Measurements from ENCODE around the gene SLC1A3.

SLC1A3 gene

GRCh38 chr5:36613241-36613640, 6.8 kb downstream of the SLC1A3 start:
- Histone ChIP-seq H3K27ac (ENCODE audit: low read length) (no peak overlapping the region), H3K27me3 (ENCODE audit: control insufficient read depth in 1 of 2, insufficient read depth in 2 of 2, low read length in 2 of 2) (peaks cover 0 to under 1% of the 10 kb centered on the region in 2 donors), H3K9me3 (ENCODE audit: control insufficient read depth in 2 of 2, low read length in 2 of 2) (no peaks in the 10 kb centered on the region), H3K4me1 (ENCODE audit: control insufficient read depth, insufficient read depth, low read length) (no peaks in the 10 kb centered on the region), H3K9ac (ENCODE audit: low read length in 2 of 2) (no peak overlapping the region), H3K4me3 (ENCODE audit: low read length in 2 of 2) (no peak overlapping the region), H3K36me3 (ENCODE audit: control insufficient read depth in 2 of 2, insufficient read depth in 2 of 2, low read length in 2 of 2) (no peaks in the 10 kb centered on the region)

DNA sequence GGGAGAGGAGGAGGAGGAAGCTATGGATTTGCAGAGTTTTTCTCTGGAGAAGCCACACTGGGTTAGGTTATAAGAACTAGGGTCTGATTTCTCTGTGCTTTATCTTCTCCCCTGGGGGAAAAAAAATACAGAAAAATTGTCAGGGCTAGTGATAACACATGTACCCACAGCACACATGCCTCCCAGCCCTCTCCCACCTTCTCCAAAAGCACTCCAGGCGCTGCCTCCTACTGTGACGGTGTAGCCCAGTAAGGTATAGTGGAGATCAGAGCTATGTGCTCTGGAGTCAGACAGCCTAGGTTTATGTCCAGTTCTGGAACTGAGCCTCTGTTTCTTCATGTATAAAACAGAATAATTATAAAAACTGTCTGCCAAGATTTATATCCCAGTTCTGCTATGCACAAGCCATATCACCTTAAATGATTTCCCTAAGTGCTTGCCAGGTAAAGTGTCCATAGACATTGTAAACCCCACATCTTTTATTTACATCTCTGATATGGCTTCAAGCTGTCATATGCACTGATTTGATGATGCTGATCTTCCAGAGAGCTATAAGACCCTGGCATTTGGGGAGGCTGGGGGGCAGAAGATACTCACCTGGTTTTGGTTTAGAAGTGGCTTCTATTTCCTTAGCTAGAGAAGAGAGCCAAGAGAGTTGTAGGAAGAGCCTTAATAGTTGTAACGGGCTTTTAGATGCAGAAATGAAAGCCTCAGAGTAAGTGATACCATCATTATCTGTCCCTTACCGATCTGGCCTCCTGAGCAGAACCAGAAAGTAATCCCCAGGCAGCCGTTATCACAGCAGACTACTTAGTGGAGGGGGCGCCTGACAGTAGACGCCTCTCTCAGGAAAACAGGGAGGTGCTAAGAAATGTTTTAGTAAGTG, 7.6 kb downstream of the SLC1A3 start:
- no peak overlapping the region for H3K27ac ChIP-seq (ENCODE audit: low read length)
- H3K9ac ChIP-seq (ENCODE audit: low read length in 2 of 2), result no peak overlapping the region
- no peaks in the 10 kb centered on the region for H3K9me3 ChIP-seq (ENCODE audit: control insufficient read depth in 2 of 2, low read length in 2 of 2)
- H3K36me3 ChIP-seq (ENCODE audit: control insufficient read depth in 2 of 2, insufficient read depth in 2 of 2, low read length in 2 of 2), result no peaks in the 10 kb centered on the region
- no peaks in the 10 kb centered on the region for H3K27me3 ChIP-seq (ENCODE audit: control insufficient read depth in 1 of 2, insufficient read depth in 2 of 2, low read length in 2 of 2)
- H3K4me1 ChIP-seq (ENCODE audit: control insufficient read depth, insufficient read depth, low read length), result no peaks in the 10 kb centered on the region
- H3K4me3 ChIP-seq (ENCODE audit: low read length in 2 of 2), result no peak overlapping the region

- H3K4me3 ChIP-seq (ENCODE audit: low read length in 2 of 2), result no peak overlapping the region
- H3K9me3 ChIP-seq (ENCODE audit: control insufficient read depth in 2 of 2, low read length in 2 of 2), result no peaks in the 10 kb centered on the region
- no peaks in the 10 kb centered on the region for H3K27me3 ChIP-seq (ENCODE audit: control insufficient read depth in 1 of 2, insufficient read depth in 2 of 2, low read length in 2 of 2)
- no peak overlapping the region for H3K9ac ChIP-seq (ENCODE audit: low read length in 2 of 2)
- no peaks in the 10 kb centered on the region for H3K4me1 ChIP-seq (ENCODE audit: control insufficient read depth, insufficient read depth, low read length)
- H3K36me3 ChIP-seq (ENCODE audit: control insufficient read depth in 2 of 2, insufficient read depth in 2 of 2, low read length in 2 of 2), result no peaks in the 10 kb centered on the region
- H3K27ac ChIP-seq (ENCODE audit: low read length), result no peak overlapping the region
Observed at GRCh38 chr5:36614657-36615308, 8.4 kb downstream of the SLC1A3 start.

DNA sequence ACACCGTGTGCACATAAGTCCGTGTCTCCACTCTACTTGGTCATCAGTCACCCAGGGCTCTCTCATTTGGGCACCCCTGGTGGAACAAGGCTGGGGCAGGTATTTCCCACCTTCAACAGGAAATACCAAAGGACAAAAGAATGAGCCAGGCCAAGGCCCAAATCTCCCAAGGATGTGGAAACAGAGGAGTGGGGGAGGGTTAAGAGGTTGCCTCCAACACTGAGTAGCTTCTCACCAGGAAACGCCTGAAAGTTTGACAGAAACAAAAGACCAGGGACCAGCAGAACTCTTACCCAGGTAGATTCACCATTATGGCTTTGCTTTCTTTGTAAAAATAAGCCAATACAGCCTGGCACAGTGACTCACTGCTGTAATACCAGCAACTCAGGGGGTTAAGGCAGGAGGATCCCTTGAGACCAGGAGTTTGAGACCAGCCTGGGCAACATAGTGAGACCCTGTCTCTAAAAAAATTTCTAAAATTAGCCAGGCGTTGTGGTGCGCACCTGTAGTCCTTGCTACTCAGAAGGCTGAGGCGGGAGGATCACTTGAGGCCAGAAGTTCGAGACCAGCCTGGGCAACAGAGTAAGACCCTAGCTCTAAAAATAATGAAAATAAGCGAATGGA, 12.7 kb downstream of the SLC1A3 start:
- Histone ChIP-seq H3K9me3 (ENCODE audit: control insufficient read depth in 2 of 2, low read length in 2 of 2) (no peaks in the 10 kb centered on the region), H3K36me3 (ENCODE audit: control insufficient read depth in 2 of 2, insufficient read depth in 2 of 2, low read length in 2 of 2) (no peaks in the 10 kb centered on the region), H3K4me1 (ENCODE audit: control insufficient read depth, insufficient read depth, low read length) (no peaks in the 10 kb centered on the region), H3K27ac (ENCODE audit: low read length) (no peak overlapping the region), H3K9ac (ENCODE audit: low read length in 2 of 2) (no peak overlapping the region), H3K27me3 (ENCODE audit: control insufficient read depth in 1 of 2, insufficient read depth in 2 of 2, low read length in 2 of 2) (no peaks in the 10 kb centered on the region), H3K4me3 (ENCODE audit: low read length in 2 of 2) (no peak overlapping the region)

GRCh38 chr5:36621985-36622384, 15.6 kb downstream of the SLC1A3 start:
- Histone ChIP-seq H3K27ac (ENCODE audit: low read length) (no peak overlapping the region), H3K4me1 (ENCODE audit: control insufficient read depth, insufficient read depth, low read length) (no peaks in the 10 kb centered on the region), H3K9me3 (ENCODE audit: control insufficient read depth in 2 of 2, low read length in 2 of 2) (no peaks in the 10 kb centered on the region), H3K4me3 (ENCODE audit: low read length in 2 of 2) (no peak overlapping the region), H3K36me3 (ENCODE audit: control insufficient read depth in 2 of 2, insufficient read depth in 2 of 2, low read length in 2 of 2) (no peaks in the 10 kb centered on the region), H3K27me3 (ENCODE audit: control insufficient read depth in 1 of 2, insufficient read depth in 2 of 2, low read length in 2 of 2) (no peaks in the 10 kb centered on the region), H3K9ac (ENCODE audit: low read length in 2 of 2) (no peak overlapping the region)

DNA sequence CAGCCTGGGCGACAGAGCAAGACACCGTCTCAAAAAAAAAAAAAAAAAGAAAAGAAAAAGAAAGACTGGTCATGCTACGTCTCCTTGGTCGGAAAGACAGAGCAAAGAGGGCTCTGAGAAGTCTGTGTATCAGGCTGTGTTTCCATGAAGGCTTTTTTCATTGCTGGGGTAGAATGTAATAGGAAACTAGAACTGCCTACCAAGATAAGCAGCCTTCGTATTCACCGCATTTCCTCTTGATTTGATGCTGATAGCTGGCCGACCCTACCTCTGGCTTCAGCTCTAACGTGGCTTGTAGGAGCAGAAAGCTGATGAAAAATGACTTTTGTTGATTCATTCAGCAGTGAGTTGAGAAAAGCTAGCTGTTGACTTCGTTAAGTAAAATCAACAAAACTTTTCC, 17.4 kb downstream of the SLC1A3 start:
- Histone ChIP-seq H3K4me1 (ENCODE audit: control insufficient read depth, insufficient read depth, low read length) (no peaks in the 10 kb centered on the region), H3K9ac (ENCODE audit: low read length in 2 of 2) (no peak overlapping the region), H3K9me3 (ENCODE audit: control insufficient read depth in 2 of 2, low read length in 2 of 2) (no peaks in the 10 kb centered on the region), H3K4me3 (ENCODE audit: low read length in 2 of 2) (no peak overlapping the region), H3K36me3 (ENCODE audit: control insufficient read depth in 2 of 2, insufficient read depth in 2 of 2, low read length in 2 of 2) (no peaks in the 10 kb centered on the region), H3K27me3 (ENCODE audit: control insufficient read depth in 1 of 2, insufficient read depth in 2 of 2, low read length in 2 of 2) (no peaks in the 10 kb centered on the region), H3K27ac (ENCODE audit: low read length) (no peak overlapping the region)

DNA sequence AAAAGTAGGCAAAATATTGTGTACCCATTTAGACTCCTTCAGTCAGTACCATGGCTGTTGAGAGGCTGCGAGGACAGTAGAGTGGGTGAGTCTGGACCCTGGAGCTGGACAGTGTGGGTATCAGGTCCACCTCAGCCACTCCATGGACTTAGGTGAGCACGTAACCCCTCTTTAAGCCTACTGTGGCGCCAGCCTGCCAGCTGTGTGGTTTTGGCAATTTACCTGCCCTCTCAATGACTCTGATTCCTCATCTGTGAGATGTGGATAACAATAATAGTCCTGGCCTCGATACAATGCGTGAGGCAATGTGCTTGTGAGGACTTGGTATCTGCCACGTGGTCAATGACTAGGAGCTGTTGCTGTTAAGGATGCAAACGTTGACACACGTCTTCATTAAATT, 17.9 kb downstream of the SLC1A3 start:
- H3K4me1 ChIP-seq (ENCODE audit: control insufficient read depth, insufficient read depth, low read length), result no peaks in the 10 kb centered on the region
- H3K9me3 ChIP-seq (ENCODE audit: control insufficient read depth in 2 of 2, low read length in 2 of 2), result no peaks in the 10 kb centered on the region
- no peaks in the 10 kb centered on the region for H3K27me3 ChIP-seq (ENCODE audit: control insufficient read depth in 1 of 2, insufficient read depth in 2 of 2, low read length in 2 of 2)
- H3K27ac ChIP-seq (ENCODE audit: low read length), result no peak overlapping the region
- H3K4me3 ChIP-seq (ENCODE audit: low read length in 2 of 2), result no peak overlapping the region
- H3K36me3 ChIP-seq (ENCODE audit: control insufficient read depth in 2 of 2, insufficient read depth in 2 of 2, low read length in 2 of 2), result no peaks in the 10 kb centered on the region
- H3K9ac ChIP-seq (ENCODE audit: low read length in 2 of 2), result no peak overlapping the region

DNA sequence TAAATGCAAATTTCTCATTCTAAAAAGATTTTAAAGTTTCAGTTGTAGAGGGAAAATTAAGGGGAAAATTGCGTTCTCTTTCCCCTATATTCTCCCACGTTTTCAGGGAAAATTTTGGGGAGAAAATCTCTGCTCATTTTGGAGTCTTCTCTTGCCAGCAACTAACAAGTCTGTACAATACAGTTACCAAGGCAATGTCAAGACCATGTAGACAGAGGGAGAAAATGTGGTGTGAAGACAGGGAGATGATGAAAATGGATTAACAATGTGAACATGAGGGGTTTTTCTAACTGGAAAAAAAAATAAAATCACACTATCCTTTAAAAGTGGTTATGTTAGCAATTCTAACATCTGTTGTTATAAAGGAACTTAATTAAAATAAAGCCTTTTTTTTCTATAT, 22.3 kb downstream of the SLC1A3 start:
- no peaks in the 10 kb centered on the region for H3K9me3 ChIP-seq (ENCODE audit: control insufficient read depth in 2 of 2, low read length in 2 of 2)
- no peak overlapping the region for H3K9ac ChIP-seq (ENCODE audit: low read length in 2 of 2)
- H3K27ac ChIP-seq (ENCODE audit: low read length), result no peak overlapping the region
- H3K4me3 ChIP-seq (ENCODE audit: low read length in 2 of 2), result no peak overlapping the region
- H3K4me1 ChIP-seq (ENCODE audit: control insufficient read depth, insufficient read depth, low read length), result no peaks in the 10 kb centered on the region
- H3K36me3 ChIP-seq (ENCODE audit: control insufficient read depth in 2 of 2, insufficient read depth in 2 of 2, low read length in 2 of 2), result no peaks in the 10 kb centered on the region
- no peaks in the 10 kb centered on the region for H3K27me3 ChIP-seq (ENCODE audit: control insufficient read depth in 1 of 2, insufficient read depth in 2 of 2, low read length in 2 of 2)

GRCh38 chr5:36629729-36630128, 23.3 kb downstream of the SLC1A3 start:
- H3K36me3 ChIP-seq (ENCODE audit: control insufficient read depth in 2 of 2, insufficient read depth in 2 of 2, low read length in 2 of 2), result no peaks in the 10 kb centered on the region
- no peaks in the 10 kb centered on the region for H3K4me1 ChIP-seq (ENCODE audit: control insufficient read depth, insufficient read depth, low read length)
- H3K27me3 ChIP-seq (ENCODE audit: control insufficient read depth in 1 of 2, insufficient read depth in 2 of 2, low read length in 2 of 2), result no peaks in the 10 kb centered on the region
- no peak overlapping the region for H3K9ac ChIP-seq (ENCODE audit: low read length in 2 of 2)
- H3K4me3 ChIP-seq (ENCODE audit: low read length in 2 of 2), result no peak overlapping the region
- no peaks in the 10 kb centered on the region for H3K9me3 ChIP-seq (ENCODE audit: control insufficient read depth in 2 of 2, low read length in 2 of 2)
- no peak overlapping the region for H3K27ac ChIP-seq (ENCODE audit: low read length)

GRCh38 chr5:36630201-36631145, 24.1 kb downstream of the SLC1A3 start:
- Histone ChIP-seq H3K4me3 (ENCODE audit: low read length in 2 of 2) (no peak overlapping the region), H3K4me1 (ENCODE audit: control insufficient read depth, insufficient read depth, low read length) (no peaks in the 10 kb centered on the region), H3K9ac (ENCODE audit: low read length in 2 of 2) (no peak overlapping the region), H3K27me3 (ENCODE audit: control insufficient read depth in 1 of 2, insufficient read depth in 2 of 2, low read length in 2 of 2) (no peaks in the 10 kb centered on the region), H3K27ac (ENCODE audit: low read length) (no peak overlapping the region), H3K9me3 (ENCODE audit: control insufficient read depth in 2 of 2, low read length in 2 of 2) (no peaks in the 10 kb centered on the region), H3K36me3 (ENCODE audit: control insufficient read depth in 2 of 2, insufficient read depth in 2 of 2, low read length in 2 of 2) (no peaks in the 10 kb centered on the region)
